A549 (cell line): ENCODE data around the gene SEC11A.

Experiments
- CEBPB ChIP-seq, 2 experiments: fragments of >200 bp in 1 of 2; sonication (Bioruptor Twin) in 1 of 2; formaldehyde crosslinking in 1 of 2; IDR thresholded peaks; 2 replicates each; pipeline ENCODE4 v1.6.1; 2012 to 2016
- CTCF ChIP-seq: fragments of >200 bp; sonication (Bioruptor Twin); formaldehyde crosslinking; IDR thresholded peaks from 3 replicates; pipeline ENCODE4 v1.5.1; 2016
- FOSL2 ChIP-seq, 2 experiments: fragments of 450-650 bp in 1 of 2; fragments of >200 bp in 1 of 2; sonication (Bioruptor Twin) in 1 of 2; formaldehyde crosslinking; IDR thresholded peaks; 2 replicates each; pipeline versions ENCODE4 v1.5.0 to v1.6.1; 2016 to 2020; ENCODE audit warnings: mild to moderate bottlenecking in 1 of 2, moderate library complexity in 1 of 2
- KDM1A ChIP-seq: fragments of 200-600 bp; sonication (generic); IDR thresholded peaks from 2 replicates; pipeline ENCODE4 v1.6.1; 2016; ENCODE audit warnings: low read depth, mild to moderate bottlenecking

DNA sequence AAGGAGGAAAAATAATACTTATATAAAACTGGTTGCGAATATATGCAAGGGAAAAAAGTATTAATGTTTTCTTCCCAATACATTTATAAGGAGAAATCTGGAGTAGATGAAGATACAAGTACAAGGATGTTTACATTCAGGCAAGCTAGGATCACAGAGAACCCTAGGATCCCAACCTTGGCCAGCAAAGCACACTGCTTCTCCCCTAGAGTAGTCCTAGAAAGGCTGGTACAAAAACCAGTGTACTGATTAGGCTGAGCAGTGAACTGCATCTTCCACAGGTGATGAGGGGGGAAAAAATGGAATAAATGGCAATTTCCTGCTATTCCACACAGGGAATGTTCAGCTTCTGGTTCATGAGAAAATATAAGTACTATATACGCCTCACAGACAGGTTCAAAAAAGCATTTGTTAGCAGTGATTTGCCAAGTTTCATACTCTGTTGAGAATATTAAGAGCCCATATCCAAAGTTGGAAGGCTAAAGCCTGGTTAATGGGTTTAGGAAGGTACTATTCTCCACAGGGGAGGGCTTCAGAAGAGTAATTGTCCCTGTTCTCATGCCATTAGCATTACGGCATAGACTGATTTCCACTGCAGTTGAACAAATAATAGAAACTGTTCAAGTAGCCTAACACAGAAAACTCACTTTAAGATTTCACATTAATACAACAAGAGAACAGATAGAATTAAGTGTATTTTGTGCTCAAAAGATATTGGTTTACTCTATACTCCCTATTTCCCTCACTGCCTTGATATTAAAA is 47.5 kb downstream of the SEC11A start:
- TF ChIP-seq FOSL2 (IDR thresholded peaks at IDR 0.05) (no peak), FOSL2 (CRISPR knock-in tag; IDR thresholded peaks at IDR 0.05) (no peak), CTCF (no peak), KDM1A (no peak), CEBPB (IDR thresholded peaks at IDR 0.05) (no peak)
